Measurements from ENCODE around the gene BCAP29. TPM values are rescaled to one million over a fixed set of nuclear protein-coding genes. Genes with fewer than 3 reads are reported as not detected.

Gene BCAP29
- total and polyA plus RNA-seq, 9 of the 15 experiments (the other 6 are each of a cell fraction or from before 2014, with no cell fraction given) = 63.4 to 137 (median 79.7) TPM

- Histone ChIP-seq H2AFZ (ENCODE audit: low read depth, low read length) (no peak overlapping the region), H3K36me3 (ENCODE audit: control insufficient read depth, insufficient read depth, low read length) (peaks cover 69% of the 10 kb centered on the region), H3K27me3 (ENCODE audit: control insufficient read depth in 2 of 2, insufficient read depth in 2 of 2, low read length in 2 of 2) (no peaks in the 10 kb centered on the region), H4K20me1 (replicated peaks; ENCODE audit: control insufficient read depth, insufficient read depth, low read length) (no peaks in the 10 kb centered on the region), H3K4me1 (replicated peaks in 1 of 2; ENCODE audit: control insufficient read depth in 2 of 2, insufficient read depth in 2 of 2, low read length in 2 of 2) (no peaks in the 10 kb centered on the region), H3K9ac (ENCODE audit: insufficient read depth in 1 of 2, low read depth in 2 of 2, low read length in 2 of 2) (no peak overlapping the region), H3K27ac (ENCODE audit: extremely low read depth, low read depth, low read length) (no peak overlapping the region), H3K4me2 (ENCODE audit: insufficient read depth, low read length) (no peak overlapping the region), H3K79me2 (ENCODE audit: control insufficient read depth, insufficient read depth, low read length) (no peaks in the 10 kb centered on the region), H3K9me3 (replicated peaks; ENCODE audit: control insufficient read depth, insufficient read depth, low read depth, low read length) (no peaks in the 10 kb centered on the region), H3K4me3 (no peak overlapping the region), H3K9me1 (ENCODE audit: control insufficient read depth, insufficient read depth, low read length) (peaks cover 2% of the 10 kb centered on the region)
- 92% methylated on average over 4 of the region's 4 CpGs for WGBS (ENCODE audit: insufficient coverage, low coverage, missing lambda C conversion rate)
- intact Hi-C loops (cut with micrococcal nuclease) = no loop called here
- DNase-seq (ENCODE audit: extremely low read depth in 1 of 4, low spot score in 3 of 4) (no peak), ATAC-seq (no peak), FAIRE-seq (no peak)
- in situ Hi-C loops (cut with MboI) = no loop called here
- ChIA-PET POLR2A (interaction anchor here (0.6 to 1.6 kb wide), 5 partner anchors 9 to 365 kb away, joined by 3 to 4 read pairs (median 3); no protein-coding TSS in a partner anchor), CTCF (ENCODE audit: low intra/inter-chr PET ratio) (no interaction called here)
- BruUV-seq (replicated peaks) = no TSS peak
- TF ChIP-seq NELFE (IDR thresholded peaks at IDR 0.05; ENCODE audit: insufficient read depth, insufficient read length) (no peak), TEAD2 (tag; IDR thresholded peaks at IDR 0.05) (no peak), E4F1 (CRISPR knock-in tag; IDR thresholded peaks at IDR 0.05; ENCODE audit: borderline replicate concordance) (no peak), MIER1 (IDR thresholded peaks at IDR 0.05; ENCODE audit: low read depth) (no peak), SUPT5H (IDR thresholded peaks at IDR 0.05) (no peak), PBX2 (CRISPR knock-in tag; IDR thresholded peaks at IDR 0.05; ENCODE audit: low read depth) (no peak), PBX2 (tag; conservative IDR thresholded peaks at IDR 0.05; ENCODE audit: low read depth) (no peak), VEZF1 (CRISPR knock-in tag; IDR thresholded peaks at IDR 0.05) (no peak), RBM25 (IDR thresholded peaks at IDR 0.05; ENCODE audit: low read depth, low read length, severe bottlenecking) (no peak), MCM3 (IDR thresholded peaks at IDR 0.05) (no peak), RAD21 (CRISPR knock-in tag; conservative IDR thresholded peaks at IDR 0.05 in 1 of 2, IDR thresholded peaks at IDR 0.05 in 1 of 2) (no peak), PPARD (CRISPR knock-in tag; IDR thresholded peaks at IDR 0.05) (no peak), RUNX1 (IDR thresholded peaks at IDR 0.05; ENCODE audit: low read depth) (no peak), ZNF780A (CRISPR knock-in tag; IDR thresholded peaks at IDR 0.05) (no peak), ZNF644 (tag; IDR thresholded peaks at IDR 0.05; ENCODE audit: low read depth) (no peak), ZNF347 (CRISPR knock-in tag; IDR thresholded peaks at IDR 0.05; ENCODE audit: low read depth) (no peak)
Measured at GRCh38 chr7:107594961-107595737, 15.1 kb downstream of the BCAP29 start.
